Left ventricle myocardium superior (tissue), 1 donor: ENCODE data around the gene PQBP1. TPM values are rescaled to one million over a fixed set of nuclear protein-coding genes. Genes with fewer than 3 reads are reported as not detected.
A peak's percentile ranks its signal among the peaks of the same experiment; 100 is the strongest.

ENCODE experiments used
- ATAC-seq: fragments of 200-7000 bp; cut with Tn5 transposase; one replicate; pipeline ENCODE4 v1.9.1; 2020; ENCODE audit warnings: mild to moderate bottlenecking, moderate library complexity
- DNase-seq: peaks from one replicate; pipeline ENCODE4 v3.0.0-alpha.2; 2020
- intact Hi-C: fragments of 100-400 bp; cut with micrococcal nuclease; formaldehyde crosslinking; loops from one replicate; pipeline ENCODE4 v1.11.0; 2022
- total RNA-seq: library from RNA; stranded (reverse); fragmentation: NEBNext Ultra II Directional; extraction: Animal tissue kit (Norgen Biotek cat#: 25700); gene quantifications from one replicate; pipeline ENCODE4 v1.2.1, GENCODE V29; 2021
- donor health status: DM: no; HTN: yes; CAD: no; lungs with severe emphysema.

PQBP1 gene
- total RNA-seq, 1 donor from 2014 or later = 64.5 TPM

DNA sequence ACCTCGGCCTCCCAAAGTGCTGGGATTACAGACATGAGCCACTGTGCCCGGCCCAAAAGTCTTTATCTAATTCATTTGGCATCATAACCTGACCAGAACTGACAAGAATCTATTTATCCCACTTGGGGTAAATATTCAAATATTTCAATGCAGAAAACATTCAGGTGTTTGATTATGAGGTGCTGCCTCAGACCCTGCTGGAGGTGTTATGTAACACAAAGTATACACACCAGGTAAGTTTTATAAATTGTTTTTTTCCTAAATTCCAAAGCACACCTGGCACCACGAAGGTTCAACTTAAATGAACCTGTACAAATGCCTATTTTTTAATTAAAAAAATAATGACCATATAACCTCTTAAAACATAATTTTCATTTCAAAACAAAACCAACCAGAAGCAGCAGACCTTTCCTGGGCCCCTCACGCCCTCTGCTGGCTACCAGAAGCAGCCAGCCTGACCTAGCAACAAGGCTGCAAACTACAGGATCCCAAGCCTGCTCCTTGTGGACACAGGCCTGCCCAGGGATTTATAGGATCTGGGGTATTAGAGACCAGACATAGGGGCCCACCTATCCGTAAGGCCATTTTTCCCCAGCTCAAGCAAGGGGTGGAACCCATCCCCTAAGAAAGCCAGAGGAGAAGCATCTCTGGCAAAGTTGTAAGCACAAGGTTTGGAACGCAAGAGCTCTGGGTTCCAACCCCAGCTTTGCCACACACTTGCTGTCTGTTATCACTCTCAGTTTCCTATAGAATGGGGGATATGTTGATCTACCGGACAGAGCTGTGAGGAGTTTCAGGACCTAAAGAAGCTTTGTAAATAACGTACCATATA, 48.0 kb downstream of the PQBP1 start:
- DNase-seq (peak; percentile 50), ATAC-seq (peak; percentile 64)
- intact Hi-C loops = no loop called here

DNA sequence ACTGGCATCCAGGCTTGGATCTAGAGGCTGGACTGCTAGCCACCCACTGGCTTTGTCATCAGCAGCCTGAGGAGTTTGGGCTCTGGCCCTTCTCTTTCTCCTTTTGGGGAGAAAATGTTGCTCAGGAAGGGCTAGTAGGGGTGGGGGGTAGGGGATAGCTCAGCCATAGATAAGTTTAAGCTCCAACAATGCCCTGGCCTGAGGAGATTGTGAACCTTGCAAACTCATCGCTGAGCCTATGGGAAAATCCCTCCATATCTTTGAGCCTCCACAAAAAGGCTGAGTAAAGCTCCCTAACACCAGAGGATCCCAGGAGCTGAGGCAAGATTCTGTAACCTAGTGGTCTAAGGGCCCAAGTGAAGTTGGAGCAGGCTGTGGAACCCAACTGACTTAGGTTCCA, 50.9 kb downstream of the PQBP1 start:
- DNase-seq (no peak), ATAC-seq (no peak)
- intact Hi-C loops = no loop called here

Other genes with a start within 250 kb of the PQBP1 start
- gene WAS, start 214.1 kb upstream of the PQBP1 start, total RNA-seq = 2.6 TPM
- gene SUV39H1, start 201.2 kb upstream of the PQBP1 start, total RNA-seq = 2.4 TPM
- gene GLOD5, start 136.2 kb upstream of the PQBP1 start, total RNA-seq = not detected
- gene GATA1, start 111.3 kb upstream of the PQBP1 start, total RNA-seq = not detected
- 44.4 TPM for gene HDAC6, start 95.9 kb upstream of the PQBP1 start, total RNA-seq
- not detected for gene ERAS, start 71.4 kb upstream of the PQBP1 start, total RNA-seq
- 0.32 TPM for gene PCSK1N, start 62.3 kb upstream of the PQBP1 start, total RNA-seq
- 77.9 TPM for gene TIMM17B, start 162 bp upstream of the PQBP1 start, total RNA-seq
- 15.7 TPM for gene SLC35A2, start 13.7 kb downstream of the PQBP1 start, total RNA-seq
- 3.9 TPM for gene PIM2, start 21.1 kb downstream of the PQBP1 start, total RNA-seq
- 18.9 TPM for gene OTUD5, start 59.7 kb downstream of the PQBP1 start, total RNA-seq
- gene KCND1, start 73.9 kb downstream of the PQBP1 start, total RNA-seq = 0.47 TPM
- gene GRIPAP1, start 104.3 kb downstream of the PQBP1 start, total RNA-seq = 18.1 TPM
- gene TFE3, start 145.4 kb downstream of the PQBP1 start, total RNA-seq = 18.5 TPM
- 1.7 TPM for gene CCDC120, start 161.1 kb downstream of the PQBP1 start, total RNA-seq
- 6.3 TPM for gene PRAF2, start 176.1 kb downstream of the PQBP1 start, total RNA-seq
- 65.4 TPM for gene WDR45, start 182.0 kb downstream of the PQBP1 start, total RNA-seq
- gene GPKOW, start 225.8 kb downstream of the PQBP1 start, total RNA-seq = 18.9 TPM